HG02973 (cell line): ENCODE results near the gene GPR101.

ENCODE experiments used
- ATAC-seq: cut with Tn5 transposase; IDR thresholded peaks from one replicate; pipeline ENCODE4 v1.9.1; 2021; ENCODE audit warnings: moderate library complexity; ENCODE audit not compliant: unreplicated experiment

The GPR101 gene

GRCh38 chrX:137033774-137034507 lies at the start of gene GPR101:
TSS of gene GPR101 (minus strand) at chrX:137033995. CDS start at chrX:137031674, 2,321 bp downstream.
- ATAC-seq = no peak

GRCh38 chrX:137081239-137081638 lies 47.4 kb upstream of the GPR101 start:
- ATAC-seq = no peak

- no peak for ATAC-seq
Observed at GRCh38 chrX:137072396-137072795, 38.6 kb upstream of the GPR101 start.

GRCh38 chrX:137071596-137071995 lies 37.8 kb upstream of the GPR101 start:
- ATAC-seq = no peak

GRCh38 chrX:137067147-137067546 lies 33.4 kb upstream of the GPR101 start:
- no peak for ATAC-seq

GRCh38 chrX:137062915-137063617 lies 29.3 kb upstream of the GPR101 start:
- ATAC-seq = no peak

- ATAC-seq = no peak
Observed at GRCh38 chrX:137058339-137059127, 24.7 kb upstream of the GPR101 start.

- peak; percentile 10 for ATAC-seq
Observed at GRCh38 chrX:137052643-137053235, 18.9 kb upstream of the GPR101 start.

GRCh38 chrX:137051978-137052642 lies 18.3 kb upstream of the GPR101 start:
- ATAC-seq = peak; percentile 99

GRCh38 chrX:137044893-137045292 lies 11.1 kb upstream of the GPR101 start:
- no peak for ATAC-seq

GRCh38 chrX:137043736-137044135 lies 9.9 kb upstream of the GPR101 start:
- ATAC-seq = no peak

GRCh38 chrX:137041329-137041728 lies 7.5 kb upstream of the GPR101 start:
- ATAC-seq = no peak

- no peak for ATAC-seq
Observed at GRCh38 chrX:137040113-137040794, 6.5 kb upstream of the GPR101 start.

GRCh38 chrX:137034508-137034872 lies 695 bp upstream of the GPR101 start:
- no peak for ATAC-seq

- ATAC-seq = no peak
Observed at GRCh38 chrX:137032841-137033773, 688 bp downstream of the GPR101 start.

GRCh38 chrX:137032341-137032694 lies 1.5 kb downstream of the GPR101 start:
- ATAC-seq = no peak

GRCh38 chrX:137031517-137032340 lies 2.1 kb downstream of the GPR101 start:
- peak; percentile 84 for ATAC-seq

GRCh38 chrX:137031039-137031438 lies 2.8 kb downstream of the GPR101 start:
- no peak for ATAC-seq
